HFFc6 (cell line): Measurements from ENCODE around the gene FARP1. TPM values are rescaled to one million over a fixed set of nuclear protein-coding genes. Genes with fewer than 3 reads are reported as not detected.

ENCODE experiments used
- DNase-seq: peaks from one replicate; pipeline ENCODE4 v3.0.0-alpha.2; 2018
- H3K27ac Mint-ChIP-seq: 2 replicates; pipeline ENCODE4 v1.8.0; 2020; ENCODE audit warnings: mild to moderate bottlenecking, mixed read lengths
- H3K27me3 Mint-ChIP-seq: 2 replicates; pipeline ENCODE4 v1.8.0; 2021; ENCODE audit warnings: mild to moderate bottlenecking, moderate library complexity, mixed read lengths; ENCODE audit not compliant: insufficient read depth
- H3K36me3 Mint-ChIP-seq: 2 replicates; pipeline ENCODE4 v1.8.0; 2021; ENCODE audit warnings: low read depth, mixed read lengths
- H3K4me1 Mint-ChIP-seq: 2 replicates; pipeline ENCODE4 v1.8.0; 2020; ENCODE audit warnings: low read depth, mixed read lengths
- H3K4me3 Mint-ChIP-seq: 2 replicates; pipeline ENCODE4 v1.8.0; 2020; ENCODE audit warnings: mild to moderate bottlenecking, moderate library complexity, mixed read lengths
- H3K9me3 Mint-ChIP-seq: 2 replicates; pipeline ENCODE4 v1.8.0; 2020; ENCODE audit warnings: mild to moderate bottlenecking, mixed read lengths
- total RNA-seq, 6 experiments: library from RNA; stranded (reverse); fragmentation: NEBNext Ultra II Directional; extraction: Animal tissue kit (Norgen Biotek cat#: 25700); gene quantifications; 2 replicates in 1 of 6; 3 replicates in 5 of 6; pipeline ENCODE4 v1.2.3, GENCODE V29; 2021
- TF ChIP-seq, protein P1 (sequence below): fragments of 200-600 bp; sonication (generic); IDR thresholded peaks from 2 replicates; pipeline ENCODE4 v1.5.0; 2021; ENCODE audit warnings: antibody characterized with exemption, mild to moderate bottlenecking

FARP1 gene
- total RNA-seq, 6 experiments from 2014 or later, result 140 to 181 (median 150) TPM

DNA sequence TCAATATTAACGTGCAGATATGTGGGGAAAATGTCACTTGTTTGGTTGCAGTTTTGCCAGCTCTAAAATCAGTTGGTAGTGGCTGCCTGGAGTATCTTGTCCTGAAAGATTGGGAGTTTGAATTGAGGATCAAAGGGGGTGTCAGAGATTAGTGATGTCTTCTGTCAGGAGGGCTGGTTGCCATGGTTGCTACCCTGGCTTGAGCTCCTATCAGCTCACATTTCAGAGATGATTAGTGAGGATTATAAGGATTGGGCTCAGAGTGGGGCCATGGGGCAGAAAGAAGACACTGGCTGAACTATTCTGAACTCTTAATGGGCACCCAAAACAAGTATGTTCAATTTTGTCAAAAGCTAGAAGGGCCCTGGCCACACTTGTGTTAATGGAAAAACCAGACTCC lies 129.7 kb downstream of the FARP1 start:
- Mint-ChIP-seq H3K27ac (no peak overlapping the region; the same call in 1 of the 2 replicates), H3K36me3 (peaks cover 20% of the 10 kb centered on the region), H3K4me3 (no peak overlapping the region), H3K27me3 (peaks cover 2% of the 10 kb centered on the region; the same call in 1 of the 2 replicates), H3K9me3 (no peaks in the 10 kb centered on the region), H3K4me1 (peaks cover 46% of the 10 kb centered on the region)
- TF ChIP-seq, protein P1, sequence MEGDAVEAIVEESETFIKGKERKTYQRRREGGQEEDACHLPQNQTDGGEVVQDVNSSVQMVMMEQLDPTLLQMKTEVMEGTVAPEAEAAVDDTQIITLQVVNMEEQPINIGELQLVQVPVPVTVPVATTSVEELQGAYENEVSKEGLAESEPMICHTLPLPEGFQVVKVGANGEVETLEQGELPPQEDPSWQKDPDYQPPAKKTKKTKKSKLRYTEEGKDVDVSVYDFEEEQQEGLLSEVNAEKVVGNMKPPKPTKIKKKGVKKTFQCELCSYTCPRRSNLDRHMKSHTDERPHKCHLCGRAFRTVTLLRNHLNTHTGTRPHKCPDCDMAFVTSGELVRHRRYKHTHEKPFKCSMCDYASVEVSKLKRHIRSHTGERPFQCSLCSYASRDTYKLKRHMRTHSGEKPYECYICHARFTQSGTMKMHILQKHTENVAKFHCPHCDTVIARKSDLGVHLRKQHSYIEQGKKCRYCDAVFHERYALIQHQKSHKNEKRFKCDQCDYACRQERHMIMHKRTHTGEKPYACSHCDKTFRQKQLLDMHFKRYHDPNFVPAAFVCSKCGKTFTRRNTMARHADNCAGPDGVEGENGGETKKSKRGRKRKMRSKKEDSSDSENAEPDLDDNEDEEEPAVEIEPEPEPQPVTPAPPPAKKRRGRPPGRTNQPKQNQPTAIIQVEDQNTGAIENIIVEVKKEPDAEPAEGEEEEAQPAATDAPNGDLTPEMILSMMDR, result no peak
- no peak for DNase-seq

DNA sequence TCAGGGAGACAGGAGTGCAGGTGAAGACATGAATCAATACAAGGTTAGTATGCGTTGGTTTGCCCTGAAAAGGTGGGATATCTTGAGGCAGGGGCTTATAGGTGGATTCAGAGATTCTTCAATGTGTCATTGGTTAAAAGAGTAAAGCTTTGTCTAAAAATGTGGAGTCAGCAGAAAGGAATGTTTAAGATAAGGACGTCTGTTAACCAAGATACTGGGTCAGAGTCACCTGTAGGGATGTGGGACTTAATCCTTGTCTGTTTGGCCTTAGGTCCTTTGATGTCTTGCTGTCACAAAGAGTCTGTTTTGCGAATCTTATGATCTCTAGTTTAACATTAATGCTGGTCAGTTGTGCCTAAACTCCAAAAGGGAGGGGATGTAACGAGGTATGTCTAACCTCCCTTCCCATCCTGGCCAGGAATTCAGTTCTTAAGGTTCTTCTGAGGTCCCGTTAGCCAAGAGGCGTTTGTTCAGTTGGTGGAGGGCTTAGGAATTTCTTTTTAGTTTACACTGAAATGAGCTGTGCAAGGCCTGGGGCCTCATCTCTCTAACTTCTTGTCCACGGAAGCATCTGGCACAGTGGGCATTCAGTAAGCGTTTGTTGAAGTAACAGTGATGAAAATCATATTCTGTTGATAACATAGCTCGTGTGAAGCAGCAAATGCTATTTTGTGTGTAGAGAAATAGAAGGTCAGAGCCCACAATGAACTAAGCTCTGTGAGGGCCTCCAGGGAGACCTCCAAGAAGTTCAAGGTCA lies 130.4 kb downstream of the FARP1 start:
- Mint-ChIP-seq H3K4me1 (peaks cover 45% of the 10 kb centered on the region), H3K36me3 (peaks cover 15% of the 10 kb centered on the region), H3K4me3 (no peak overlapping the region), H3K27me3 (peaks cover 1% of the 10 kb centered on the region), H3K9me3 (no peaks in the 10 kb centered on the region), H3K27ac (no peak overlapping the region; the same call in 1 of the 2 replicates)
- TF ChIP-seq, protein P1, result no peak
- no peak for DNase-seq

DNA sequence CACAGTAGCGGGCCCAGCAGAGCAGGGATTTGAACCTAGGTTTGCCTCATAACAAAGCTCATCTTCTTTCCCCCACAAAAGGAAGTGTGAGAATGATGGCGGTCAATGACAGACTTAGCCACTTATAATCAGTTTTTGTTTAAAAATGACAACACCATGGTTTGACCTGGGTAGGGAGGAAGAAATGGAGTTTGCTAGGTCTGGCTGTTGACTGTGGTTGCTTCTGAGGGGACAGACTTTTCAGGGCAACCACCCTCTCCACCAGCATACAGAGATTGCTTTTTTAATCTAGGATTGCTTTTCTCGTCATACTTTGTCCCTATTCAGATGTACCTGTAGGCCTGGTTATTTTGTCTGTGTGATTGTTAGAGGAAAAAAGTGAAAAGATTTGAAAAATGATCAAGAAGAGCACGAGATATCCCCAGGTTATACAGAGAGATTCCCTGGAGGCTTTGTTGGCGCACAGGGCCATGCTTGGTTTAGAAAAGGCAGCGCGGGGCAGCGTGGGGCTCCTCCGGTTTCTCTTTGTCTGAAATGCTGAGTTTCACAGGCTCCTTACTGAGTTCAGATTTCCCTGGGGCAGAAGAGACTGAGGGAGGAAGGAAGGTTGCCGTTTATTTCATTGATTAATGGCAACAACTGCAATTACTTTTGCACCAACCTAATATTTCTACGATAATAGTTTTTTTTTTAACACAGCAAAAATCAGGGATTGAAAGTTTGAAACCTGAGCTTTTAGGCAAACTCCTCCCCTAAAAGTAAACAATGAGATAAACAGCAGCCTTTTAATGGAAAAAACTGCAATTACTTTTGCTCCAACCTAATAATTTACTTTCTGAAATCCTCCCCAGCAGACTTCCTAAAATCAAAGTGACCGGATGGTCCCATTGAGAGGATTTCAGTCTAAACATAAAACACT lies 131.2 kb downstream of the FARP1 start:
- Mint-ChIP-seq H3K36me3 (peaks cover 15% of the 10 kb centered on the region), H3K27ac (peak overlapping the region; percentile 86), H3K27me3 (no peaks in the 10 kb centered on the region; the same call in none of the 2 replicates), H3K4me1 (peaks cover 45% of the 10 kb centered on the region), H3K9me3 (no peaks in the 10 kb centered on the region), H3K4me3 (no peak overlapping the region)
- TF ChIP-seq, protein P1, result no peak
- no peak for DNase-seq

DNA sequence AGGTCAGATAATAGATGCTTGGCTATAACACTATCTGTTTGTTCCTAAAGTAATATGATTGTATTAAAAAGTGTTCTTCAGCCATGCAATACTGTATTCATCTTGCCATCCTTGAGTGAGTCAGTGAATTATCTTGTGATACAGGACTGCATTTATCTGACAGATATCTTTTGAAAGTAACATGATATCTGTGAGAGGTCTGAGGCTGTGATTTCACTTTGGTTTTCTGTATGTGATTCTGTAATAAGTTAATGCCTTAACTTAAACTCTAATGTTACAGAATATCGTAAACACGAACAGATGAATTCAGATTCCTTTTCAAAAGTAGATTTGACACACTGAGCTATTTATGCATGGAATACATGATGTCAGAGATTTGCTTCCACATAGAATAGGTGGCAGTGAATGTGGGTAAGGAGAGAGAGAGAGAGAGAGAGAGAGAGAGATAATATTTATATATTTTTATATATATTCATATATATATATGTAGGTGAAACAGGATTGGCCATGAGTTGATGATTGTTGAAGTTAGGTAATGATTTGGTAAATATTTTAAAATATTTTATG lies 132.1 kb downstream of the FARP1 start:
- H3K4me3 Mint-ChIP-seq, result peak overlapping the region; percentile 52; the same call in 1 of the 2 replicates
- H3K27ac Mint-ChIP-seq, result peak overlapping the region; percentile 86
- H3K9me3 Mint-ChIP-seq, result no peaks in the 10 kb centered on the region
- peaks cover 8% of the 10 kb centered on the region; the same call in 1 of the 2 replicates for H3K36me3 Mint-ChIP-seq
- TF ChIP-seq, protein P1, result no peak
- H3K4me1 Mint-ChIP-seq, result peaks cover 45% of the 10 kb centered on the region
- H3K27me3 Mint-ChIP-seq, result peaks cover 3% of the 10 kb centered on the region
- peak; percentile 40 for DNase-seq

DNA sequence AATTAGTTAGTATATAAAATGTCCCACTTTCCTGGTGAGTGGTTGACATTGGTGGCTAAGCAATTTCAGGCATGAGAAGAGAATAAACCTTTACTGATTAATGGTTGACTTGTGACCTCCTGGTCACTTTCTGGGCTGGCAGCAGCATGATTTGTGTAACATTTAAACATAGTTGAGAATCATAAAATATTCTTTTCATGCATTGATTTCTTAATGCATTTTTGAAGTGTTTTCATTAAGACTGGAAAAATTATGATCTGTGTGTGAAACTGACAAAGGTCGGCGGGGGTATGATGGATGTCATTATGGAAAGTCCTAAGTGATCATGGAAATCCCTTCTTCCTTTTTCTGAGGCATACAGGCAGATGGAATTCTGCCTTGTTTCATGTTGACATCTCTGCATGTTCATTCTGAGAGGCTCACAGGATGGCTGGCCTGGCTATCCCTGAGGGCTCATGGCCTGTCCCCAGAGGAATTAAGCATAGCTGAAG lies 132.8 kb downstream of the FARP1 start:
- H3K27me3 Mint-ChIP-seq, result peaks cover 3% of the 10 kb centered on the region
- peaks cover 45% of the 10 kb centered on the region for H3K4me1 Mint-ChIP-seq
- H3K9me3 Mint-ChIP-seq, result no peaks in the 10 kb centered on the region
- no peak overlapping the region for H3K4me3 Mint-ChIP-seq
- TF ChIP-seq, protein P1, result no peak
- peaks cover 3% of the 10 kb centered on the region; the same call in 1 of the 2 replicates for H3K36me3 Mint-ChIP-seq
- no peak for DNase-seq
- H3K27ac Mint-ChIP-seq, result peak overlapping the region; percentile 59
